ENCODE measurements around the gene ABCA10. TPM values are rescaled to one million over a fixed set of nuclear protein-coding genes. Genes with fewer than 3 reads are reported as not detected.

The ABCA10 gene
- total RNA-seq, 1 experiment from 2014 or later, result 1.00 TPM

- no peak for DNase-seq (ENCODE audit: low spot score)
Observed at GRCh38 chr17:69164206-69164605, 64.4 kb downstream of the ABCA10 start.

GRCh38 chr17:69159418-69159817, 69.2 kb downstream of the ABCA10 start:
- DNase-seq (ENCODE audit: low spot score), result no peak

GRCh38 chr17:69154267-69154666, 74.4 kb downstream of the ABCA10 start:
- DNase-seq (ENCODE audit: low spot score), result no peak

GRCh38 chr17:69150333-69150732, 78.3 kb downstream of the ABCA10 start:
- no peak for DNase-seq (ENCODE audit: low spot score)

- no peak for DNase-seq (ENCODE audit: low spot score)
Observed at GRCh38 chr17:69147460-69147859, 81.2 kb downstream of the ABCA10 start.

GRCh38 chr17:69144331-69145255, 84.0 kb downstream of the ABCA10 start:
- DNase-seq (ENCODE audit: low spot score), result no peak

GRCh38 chr17:69143683-69144231, 84.9 kb downstream of the ABCA10 start:
- no peak for DNase-seq (ENCODE audit: low spot score)

GRCh38 chr17:69143151-69143550, 85.5 kb downstream of the ABCA10 start:
- no peak for DNase-seq (ENCODE audit: low spot score)

GRCh38 chr17:69142175-69142802, 86.3 kb downstream of the ABCA10 start:
- no peak for DNase-seq (ENCODE audit: low spot score)

GRCh38 chr17:69141431-69142174, 87.0 kb downstream of the ABCA10 start, which contains the start of gene ABCA6:
Gene ABCA6, minus strand, starts transcription at chr17:69141895. Its CDS starts 1,192 bp downstream, at chr17:69140703.
- DNase-seq (ENCODE audit: low spot score), result peak; percentile 9

GRCh38 chr17:69134112-69134511, 94.5 kb downstream of the ABCA10 start:
- DNase-seq (ENCODE audit: low spot score), result no peak

- no peak for DNase-seq (ENCODE audit: low spot score)
Observed at GRCh38 chr17:69130627-69131296, 97.9 kb downstream of the ABCA10 start.

GRCh38 chr17:69123626-69124025, 105.0 kb downstream of the ABCA10 start:
- no peak for DNase-seq (ENCODE audit: low spot score)

- DNase-seq (ENCODE audit: low spot score), result no peak
Observed at GRCh38 chr17:69122065-69122464, 106.6 kb downstream of the ABCA10 start.

- no peak for DNase-seq (ENCODE audit: low spot score)
Observed at GRCh38 chr17:69117855-69118784, 110.5 kb downstream of the ABCA10 start.

GRCh38 chr17:69111794-69112193, 116.8 kb downstream of the ABCA10 start:
- no peak for DNase-seq (ENCODE audit: low spot score)

- no peak for DNase-seq (ENCODE audit: low spot score)
Observed at GRCh38 chr17:69105907-69106730, 122.5 kb downstream of the ABCA10 start.

- DNase-seq (ENCODE audit: low spot score), result no peak
Observed at GRCh38 chr17:69103557-69104233, 124.9 kb downstream of the ABCA10 start.

- no peak for DNase-seq (ENCODE audit: low spot score)
Observed at GRCh38 chr17:69098625-69099024, 130.0 kb downstream of the ABCA10 start.

Measured in A172 (cell line).